ENCODE results near the gene DCAF7.

DCAF7 gene

DNA sequence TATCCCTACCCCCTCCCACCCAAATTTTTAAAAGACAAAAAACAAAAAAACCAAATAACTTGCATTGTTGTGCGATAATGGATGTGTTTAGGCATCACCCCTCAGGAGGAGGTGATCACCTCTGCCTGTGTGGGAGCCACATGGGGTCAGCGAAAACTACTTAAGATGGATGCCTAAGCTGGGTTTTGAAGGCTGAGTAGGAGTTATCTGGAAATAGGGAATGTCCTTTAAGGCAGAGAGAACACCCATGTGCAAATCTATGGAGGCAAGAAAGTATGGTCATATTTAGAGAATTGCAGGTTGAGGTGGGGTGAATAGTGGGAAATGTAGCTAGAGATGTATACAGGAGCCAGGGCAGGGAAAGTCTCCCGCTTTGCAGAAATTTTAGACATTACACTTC, 44.9 kb downstream of the DCAF7 start:
- no peak for DNase-seq

DNA sequence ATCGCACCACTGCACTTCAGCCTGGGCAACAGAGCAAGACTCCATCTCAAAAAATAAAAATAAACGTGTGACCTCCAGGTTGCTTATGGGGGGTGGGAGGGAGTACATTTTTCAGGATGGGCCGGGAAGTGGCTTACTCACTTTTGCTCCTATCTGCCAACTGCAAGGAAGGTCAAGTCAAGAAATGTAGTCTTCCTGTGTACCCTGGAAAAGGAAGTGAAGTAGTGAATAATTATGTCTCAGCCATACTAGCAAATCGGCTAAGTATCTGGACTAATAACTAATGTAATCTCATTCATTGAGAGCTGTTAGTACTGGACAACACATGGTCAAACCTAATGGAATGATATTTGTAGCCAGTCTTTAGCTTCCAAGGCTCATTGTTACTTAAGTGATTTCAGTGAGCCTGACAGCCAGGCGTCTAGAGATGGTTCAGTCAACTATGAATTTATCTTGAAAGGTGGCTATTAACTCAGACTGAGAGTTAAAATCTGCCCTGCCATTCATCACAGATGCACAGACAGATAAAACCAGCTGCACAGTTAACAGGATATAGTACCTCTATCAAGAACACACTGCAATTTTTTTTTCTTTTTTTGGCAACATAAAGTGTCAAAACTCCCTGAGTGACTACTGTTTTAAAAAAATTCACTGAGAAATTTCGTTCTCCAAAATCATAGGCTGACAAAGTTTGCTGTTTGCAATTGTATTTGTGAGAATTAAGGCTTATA, 46.7 kb downstream of the DCAF7 start:
- no peak for DNase-seq

DNA sequence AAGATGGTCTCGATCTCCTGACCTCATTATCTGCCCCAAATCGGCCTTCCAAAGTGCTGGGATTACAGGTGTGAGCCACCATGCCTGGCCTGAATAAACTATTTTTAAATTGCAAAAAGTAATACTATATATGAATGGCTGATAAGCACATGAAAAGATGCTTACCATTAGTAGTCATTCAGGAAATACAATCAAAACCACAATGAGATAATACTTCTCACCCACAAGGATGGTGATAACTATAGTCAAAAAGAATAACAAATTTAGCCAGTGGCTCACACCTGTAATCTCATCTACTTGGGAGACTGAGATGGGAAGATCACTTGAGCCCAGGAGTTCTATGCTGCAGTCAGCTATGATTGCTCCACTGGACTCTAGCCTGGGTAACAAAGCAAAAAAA, 48.0 kb downstream of the DCAF7 start:
- DNase-seq, result no peak

DNA sequence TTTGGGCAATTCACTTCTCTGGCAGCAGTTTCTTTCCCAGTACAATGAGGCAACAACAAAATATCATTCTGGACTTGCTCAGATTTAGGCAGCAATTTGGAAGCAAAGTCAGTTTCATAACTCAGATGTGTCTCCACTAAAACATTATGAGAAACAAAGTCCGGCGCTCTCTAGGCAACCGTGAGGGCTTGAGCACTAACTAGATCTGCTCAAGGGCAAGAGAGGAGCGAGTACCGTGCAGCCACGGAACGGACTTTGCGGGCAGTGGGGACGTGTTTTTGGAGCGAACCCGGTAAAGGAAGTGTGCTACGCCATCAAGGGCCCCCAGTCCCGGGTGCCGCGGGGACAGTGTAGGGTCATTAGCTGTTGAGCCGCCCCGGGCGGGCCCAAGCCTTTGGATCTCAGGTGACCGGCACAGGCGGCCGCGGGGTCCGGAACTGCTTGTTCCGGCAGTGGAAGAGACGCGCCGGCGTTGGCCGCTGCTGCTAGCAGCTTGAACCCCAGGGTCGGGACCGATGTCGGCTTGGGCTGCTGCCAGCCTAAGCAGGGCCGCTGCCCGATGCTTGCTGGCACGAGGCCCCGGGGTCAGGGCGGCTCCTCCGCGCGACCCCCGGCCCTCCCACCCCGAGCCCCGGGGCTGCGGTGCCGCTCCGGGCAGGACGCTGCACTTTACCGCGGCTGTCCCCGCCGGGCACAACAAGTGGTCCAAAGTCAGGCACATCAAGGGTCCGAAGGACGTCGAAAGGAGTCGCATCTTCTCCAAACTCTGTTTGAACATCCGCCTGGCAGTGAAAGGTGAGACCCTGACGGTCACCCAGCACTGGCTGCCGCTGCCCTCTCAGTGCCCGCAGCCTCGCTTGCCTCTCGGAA, 50.5 kb downstream of the DCAF7 start, which contains the start of gene TACO1:
TACO1 (plus strand) TSS at position 327 of the 870 bp plus-strand sequence; CDS start at position 516, 189 bp downstream.
- DNase-seq, result peak; percentile 76 to 84

DNA sequence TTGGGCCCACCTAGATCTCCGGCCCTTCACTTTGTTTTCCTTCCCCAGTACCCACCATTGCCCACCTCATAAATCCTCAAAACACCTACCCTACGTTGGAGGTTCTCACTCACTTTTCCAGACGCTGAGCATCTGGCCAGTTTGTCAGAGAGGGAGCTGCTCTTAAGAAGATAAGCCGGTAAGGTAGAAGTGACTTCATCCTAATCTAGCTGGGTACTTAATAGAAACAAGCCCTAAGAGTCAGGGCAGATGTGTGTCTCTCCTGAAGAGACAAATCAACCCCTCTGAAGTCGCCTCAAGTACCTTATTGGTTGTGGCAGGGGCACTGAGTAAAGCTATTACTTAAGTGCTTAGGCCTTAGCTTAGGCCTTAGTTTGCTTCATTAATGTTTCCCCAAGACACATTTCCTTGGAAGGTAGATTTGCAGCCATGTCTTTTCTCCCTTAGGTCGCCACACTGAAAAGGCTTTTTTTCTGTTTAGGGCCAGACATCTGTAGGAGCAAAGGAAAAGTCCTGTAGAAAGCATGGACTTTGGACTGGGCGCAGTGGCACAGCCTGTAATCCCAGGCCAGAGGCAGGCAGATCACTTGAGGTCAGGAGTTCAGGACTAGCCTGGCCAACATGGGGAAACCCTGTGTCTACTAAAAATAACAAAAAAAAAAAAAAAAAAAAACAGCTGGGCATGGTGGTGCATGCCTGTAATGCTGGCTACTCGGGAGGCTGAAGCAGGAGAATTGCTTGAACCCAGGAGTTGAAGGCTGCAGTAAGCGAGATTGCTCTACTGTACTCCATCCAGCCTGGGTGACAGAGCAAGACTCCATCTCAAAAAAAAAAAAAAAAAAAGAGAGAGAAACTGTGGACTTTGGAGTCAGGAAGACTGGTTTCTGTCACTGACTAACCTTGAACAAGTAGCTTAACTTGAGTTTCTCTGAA, 51.4 kb downstream of the DCAF7 start:
- no peak for DNase-seq

DNA sequence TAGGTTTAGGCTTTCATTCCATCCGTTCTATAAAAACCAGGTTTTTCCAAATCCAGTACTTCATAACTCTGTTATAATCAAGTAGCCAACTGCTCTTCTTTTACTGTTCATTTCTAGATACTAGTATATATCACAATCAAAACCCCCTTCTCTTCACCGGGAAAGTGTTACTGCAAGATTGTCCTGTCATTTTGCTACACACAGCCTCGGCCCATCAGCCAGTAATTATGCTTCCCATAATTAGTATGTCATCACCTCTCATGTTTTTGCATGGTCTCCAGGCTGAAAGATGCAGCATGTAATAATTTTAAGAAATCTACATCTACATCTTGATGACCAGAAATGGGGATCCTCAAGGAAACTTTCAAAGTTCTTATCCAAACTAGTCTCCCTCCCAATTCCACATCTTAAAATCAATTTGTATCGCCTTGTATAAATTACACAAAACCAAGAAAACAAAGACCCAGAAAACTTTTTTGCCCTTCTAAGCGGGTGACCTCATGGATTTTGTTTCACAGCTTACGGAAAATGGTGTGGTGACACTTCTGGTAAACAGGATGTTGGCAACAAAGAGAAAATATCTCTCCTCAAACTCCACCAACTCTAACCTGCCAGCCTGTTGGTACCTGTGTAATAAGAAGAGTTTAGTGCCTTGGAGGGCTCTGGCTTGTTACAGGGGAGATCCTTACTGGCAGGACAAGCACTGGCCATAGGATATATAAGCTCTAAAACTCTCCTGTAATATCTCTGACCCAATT, 59.7 kb downstream of the DCAF7 start:
- no peak for DNase-seq

DNA sequence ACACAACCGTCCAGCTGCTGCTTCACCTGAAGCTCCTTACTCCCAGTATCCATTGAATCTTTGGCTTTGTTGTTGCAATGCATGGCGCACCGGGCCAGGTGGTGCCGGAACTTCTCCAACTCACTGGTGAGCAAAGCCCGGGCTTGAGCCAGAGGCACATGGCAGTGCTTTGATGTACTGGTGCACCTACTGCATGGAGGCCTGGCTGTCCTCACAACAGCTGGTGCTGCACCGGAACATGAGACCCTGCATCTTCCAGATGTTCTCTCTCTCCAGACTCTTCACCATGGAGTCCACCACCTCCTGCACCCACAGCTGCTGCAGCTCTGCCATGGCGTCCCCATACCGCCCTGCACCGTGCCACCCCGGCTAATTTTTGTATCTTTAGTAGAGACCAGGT, 60.6 kb downstream of the DCAF7 start:
- DNase-seq, result no peak

DNA sequence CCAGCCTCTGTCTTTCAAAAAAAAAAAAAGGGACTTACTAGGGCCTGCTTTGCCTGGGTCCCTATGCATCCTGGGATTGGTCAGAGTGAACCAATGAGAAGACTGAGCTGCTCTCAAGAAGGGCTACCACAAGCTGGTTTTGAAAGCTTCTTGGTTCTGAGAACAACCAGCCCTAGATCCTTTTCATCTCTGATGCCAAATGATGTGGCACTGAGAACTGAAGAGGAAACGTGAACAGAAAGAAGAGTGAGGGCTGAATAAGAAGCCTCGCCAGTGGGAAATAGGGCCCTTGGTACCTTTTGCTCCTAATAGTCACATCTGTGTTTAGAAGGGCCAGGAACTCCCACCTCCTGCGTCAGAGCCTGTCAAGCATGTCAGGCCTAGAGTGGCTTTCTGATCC, 61.1 kb downstream of the DCAF7 start:
- DNase-seq, result no peak

DNA sequence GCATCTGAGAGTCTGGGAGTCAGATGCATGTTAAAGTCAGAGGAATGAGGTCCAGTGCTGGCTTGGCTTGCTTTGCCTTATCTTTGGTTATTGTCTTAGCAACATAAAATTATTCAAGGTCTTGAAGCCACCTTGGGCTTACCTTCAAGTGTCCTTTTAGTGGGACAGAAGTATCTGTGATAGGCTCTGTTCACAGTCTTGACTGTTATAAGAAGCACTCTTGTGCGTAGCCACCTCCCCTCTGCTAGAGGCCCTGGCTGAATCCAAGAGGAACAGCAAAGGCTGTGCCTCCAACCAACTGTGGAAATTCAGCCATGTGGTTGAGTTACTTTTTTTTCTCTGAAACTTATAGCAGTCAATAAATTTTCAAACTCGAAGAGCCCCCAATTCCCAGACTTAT, 63.4 kb downstream of the DCAF7 start:
- no peak for DNase-seq

DNA sequence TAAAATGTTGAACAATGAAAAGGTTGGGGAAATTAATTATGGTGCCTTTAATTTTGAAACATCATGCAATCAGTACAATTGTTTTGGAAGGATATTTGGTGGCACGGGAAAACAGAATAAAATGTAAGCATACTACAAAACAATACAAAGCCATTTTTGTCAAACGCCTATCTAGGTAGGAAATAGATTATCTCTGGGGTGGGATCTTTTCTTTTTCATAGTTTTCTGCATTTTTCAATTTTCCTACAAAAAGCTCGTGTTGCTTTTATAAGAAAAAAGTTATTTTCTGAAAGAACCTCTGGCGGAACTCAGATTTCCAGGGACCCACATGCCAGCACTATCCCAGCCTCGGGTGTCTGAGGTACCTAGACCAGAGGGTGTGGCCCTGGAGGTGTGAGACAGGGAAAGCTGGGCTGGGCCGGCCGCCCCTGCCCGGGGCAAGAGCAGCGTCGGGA, 71.0 kb downstream of the DCAF7 start:
- no peak for DNase-seq

DNA sequence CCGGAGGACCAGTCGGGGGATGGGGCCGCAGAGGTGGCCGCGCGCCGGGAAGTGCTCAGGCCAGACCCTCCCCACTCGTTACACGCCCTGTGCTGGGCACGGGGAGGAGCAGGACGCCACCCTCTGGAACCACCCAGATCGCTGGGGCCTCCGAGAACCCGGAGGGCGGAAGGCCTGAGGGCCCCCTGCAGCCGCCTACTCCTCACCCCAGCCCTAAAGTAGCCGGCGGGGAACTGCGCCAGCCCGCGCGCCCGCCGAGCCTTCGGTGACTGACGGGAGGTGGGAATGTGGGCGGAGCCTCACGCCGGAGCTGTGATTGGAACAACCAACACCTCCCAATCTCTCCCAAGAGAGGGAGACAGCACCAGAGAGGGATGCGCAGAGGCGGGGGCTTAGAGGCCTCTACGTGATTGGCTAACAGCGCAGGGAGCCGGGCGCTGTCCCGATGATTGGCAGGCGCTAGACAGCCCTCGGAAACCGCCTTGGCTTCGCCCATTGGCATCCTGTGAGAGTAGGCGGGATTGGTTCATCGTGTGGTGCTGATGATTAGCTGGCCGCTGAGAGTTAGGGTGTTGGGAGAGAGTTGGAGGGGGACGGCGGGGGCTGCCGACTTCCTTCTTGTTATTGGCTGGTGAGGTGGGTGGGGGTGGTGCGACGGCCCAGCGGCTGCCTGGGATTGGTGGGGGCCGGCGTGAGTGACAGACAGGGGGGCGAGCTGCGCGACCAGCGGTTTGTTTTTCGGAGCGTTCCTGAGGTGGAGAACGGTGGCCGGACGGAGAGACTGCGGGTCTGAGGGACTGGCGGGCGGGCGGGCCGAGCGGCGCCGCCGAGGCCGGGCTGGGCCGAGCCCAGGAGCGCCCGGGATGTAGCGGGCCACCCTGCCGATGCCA, 71.7 kb downstream of the DCAF7 start, which contains the start of gene MAP3K3:
MAP3K3 (plus strand) TSS at position 734 of the 890 bp plus-strand sequence. CDS start 343 bp downstream, outside the sequence.
- peak; percentile 100 for DNase-seq

DNA sequence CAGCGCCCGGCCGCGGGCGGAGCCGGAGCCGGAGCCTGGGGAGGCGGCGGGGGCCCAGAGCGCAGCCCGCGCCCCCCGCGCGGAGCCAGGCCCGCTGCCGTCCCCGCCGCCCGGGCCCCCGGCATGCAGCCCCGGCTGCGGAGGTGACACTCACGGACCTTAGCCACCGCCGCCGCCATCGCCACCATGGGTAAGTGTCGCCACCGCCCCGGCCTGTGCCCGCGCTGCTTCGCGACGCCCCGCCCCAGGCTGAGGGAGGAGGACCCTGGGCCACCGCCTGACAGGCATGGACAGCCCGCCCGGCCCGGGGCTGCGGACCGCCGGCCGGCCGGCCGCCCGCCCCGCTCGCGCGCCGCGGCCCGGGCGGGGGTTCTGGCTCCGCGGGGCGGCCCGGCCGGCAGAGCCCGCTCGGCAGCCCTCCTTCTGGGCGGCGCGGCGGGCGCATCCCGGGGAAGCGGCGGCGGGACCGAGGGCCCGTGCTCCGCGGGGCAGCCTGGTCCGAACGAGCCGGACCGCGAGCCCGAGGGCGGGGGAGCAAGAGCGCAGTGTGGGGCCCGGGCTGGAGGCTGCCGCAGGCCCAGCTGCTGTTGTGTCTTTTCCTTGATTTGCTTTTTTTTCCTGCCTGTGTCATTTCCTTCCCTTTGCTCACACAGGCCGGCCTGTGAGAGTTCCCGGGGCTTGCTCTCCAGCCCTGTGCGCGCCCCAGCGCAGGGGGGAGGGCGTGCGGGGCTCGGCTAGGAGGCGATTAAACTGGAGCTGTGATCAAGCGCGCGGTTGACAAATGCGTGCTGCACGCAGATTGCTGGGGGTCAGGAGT, 72.5 kb downstream of the DCAF7 start:
- peak; percentile 38 to 53 for DNase-seq

DNA sequence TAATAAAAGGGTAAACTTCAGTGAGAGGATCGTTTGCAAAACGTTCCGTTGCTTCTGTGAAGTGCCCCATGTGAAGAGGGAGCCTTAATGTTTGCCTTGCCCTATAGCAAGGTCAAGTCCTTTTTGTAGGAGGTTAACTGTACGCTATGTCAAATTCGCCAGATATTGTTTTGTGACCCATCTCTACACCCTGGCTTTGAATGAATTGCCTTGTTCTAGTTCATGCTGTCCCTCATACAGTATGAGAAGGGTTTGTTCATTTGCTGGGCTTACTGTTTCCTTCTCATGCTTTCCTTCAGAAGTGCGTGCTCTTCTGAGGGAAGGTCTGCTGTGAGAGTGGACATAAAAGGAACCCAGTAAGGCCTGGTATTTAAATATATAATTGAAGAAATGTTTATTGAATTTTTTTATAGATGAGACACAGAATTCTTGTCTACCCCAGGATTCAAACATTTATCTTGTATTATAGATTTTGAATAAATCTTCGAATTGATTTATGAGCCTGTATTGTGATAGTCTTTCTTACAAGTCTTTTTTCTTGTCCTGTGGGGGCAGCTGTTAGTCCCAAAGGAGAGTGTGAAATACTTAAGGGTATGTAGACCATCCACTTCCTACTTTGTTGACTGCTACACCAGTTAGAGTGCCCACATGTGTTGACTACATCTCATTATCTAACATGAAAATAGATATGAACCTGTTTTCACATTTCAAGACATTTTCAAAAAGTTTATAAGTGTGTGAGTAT, 73.7 kb downstream of the DCAF7 start:
- DNase-seq, result peak in 1 of 2 experiments; percentile 19

DNA sequence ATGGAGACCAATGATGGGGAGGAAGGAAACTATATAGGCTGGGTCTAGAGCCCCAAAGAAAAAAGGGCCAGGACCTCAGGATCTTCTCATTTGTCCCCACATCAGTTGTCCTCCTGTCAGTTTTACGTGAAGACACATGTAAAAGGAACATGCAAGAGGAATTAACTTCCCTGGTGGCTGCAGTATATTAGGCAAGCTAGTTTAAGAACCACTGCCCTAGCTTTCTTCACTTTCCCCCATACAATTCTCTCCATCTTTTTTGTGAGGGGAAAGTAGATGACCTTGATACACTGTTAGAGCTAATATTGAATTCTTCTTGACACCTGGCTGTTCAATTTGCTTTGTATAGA, 74.2 kb downstream of the DCAF7 start:
- DNase-seq, result peak; percentile 45 to 47

DNA sequence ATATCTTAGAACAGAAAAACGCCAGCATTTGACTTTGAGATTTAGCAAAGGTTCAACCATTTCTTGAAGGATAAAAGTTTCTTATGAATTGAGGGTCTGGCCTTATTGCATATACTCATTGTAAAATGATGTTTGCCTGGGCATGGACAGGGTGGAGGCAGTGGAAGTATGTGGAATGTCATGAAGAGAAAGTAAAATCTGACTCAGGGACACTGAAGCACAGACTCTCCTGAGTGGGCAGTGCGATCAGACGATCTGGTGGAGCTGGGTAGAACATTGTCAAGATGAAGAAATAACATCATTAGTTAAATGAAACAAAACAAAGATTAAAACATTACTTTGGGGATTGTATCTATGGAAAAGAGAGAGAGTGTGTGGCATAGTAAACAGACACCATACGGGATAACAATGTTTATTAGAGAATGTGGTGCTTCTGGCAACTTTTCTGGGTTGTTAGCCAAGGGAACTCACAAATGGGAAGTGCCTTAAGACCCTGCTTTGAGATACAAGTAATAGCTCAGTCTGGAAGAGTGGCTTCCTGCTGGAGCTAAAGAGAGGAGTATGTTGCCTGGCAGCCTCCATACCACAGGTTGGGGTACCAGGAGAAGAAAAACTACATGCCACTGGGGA, 76.4 kb downstream of the DCAF7 start:
- DNase-seq, result peak in 1 of 2 experiments; percentile 18

DNA sequence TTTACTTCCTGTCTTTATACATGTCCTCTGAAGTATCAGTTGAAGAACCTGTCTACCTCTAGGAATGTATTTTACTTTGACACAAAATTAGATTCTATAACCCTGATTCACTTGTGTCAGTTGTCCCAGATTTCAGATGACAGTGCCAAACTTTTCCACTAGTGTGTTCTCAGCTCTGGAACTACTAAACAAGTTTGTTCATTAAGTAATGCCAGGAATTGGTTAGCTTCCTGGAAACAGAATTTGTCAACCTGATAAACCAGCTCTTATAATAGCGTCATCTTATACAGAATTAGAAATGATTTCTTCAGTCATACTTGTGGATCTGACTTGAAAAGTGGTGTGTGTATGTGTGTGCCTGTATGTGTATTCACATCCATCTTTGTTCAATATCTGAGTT, 79.3 kb downstream of the DCAF7 start:
- no peak for DNase-seq

DNA sequence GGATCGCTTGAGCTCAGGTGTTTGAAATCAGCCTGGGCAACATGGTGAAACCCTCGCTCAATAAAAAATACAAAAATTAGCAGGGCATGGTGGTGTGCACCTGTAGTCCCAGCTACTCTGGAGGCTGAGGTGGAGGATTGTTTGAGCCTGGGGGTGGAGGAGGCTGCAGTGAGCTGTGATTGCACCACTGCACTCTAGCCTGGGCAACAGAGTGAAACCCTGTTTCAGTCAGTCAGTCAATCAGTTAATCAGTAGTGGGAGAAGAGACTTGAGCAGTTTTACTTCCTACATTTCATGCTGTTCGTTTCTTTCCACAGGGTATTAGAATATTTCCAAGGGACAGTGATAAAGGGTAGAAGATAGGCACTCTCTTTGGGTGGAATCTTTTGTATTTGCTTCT, 80.8 kb downstream of the DCAF7 start:
- DNase-seq, result no peak

DNA sequence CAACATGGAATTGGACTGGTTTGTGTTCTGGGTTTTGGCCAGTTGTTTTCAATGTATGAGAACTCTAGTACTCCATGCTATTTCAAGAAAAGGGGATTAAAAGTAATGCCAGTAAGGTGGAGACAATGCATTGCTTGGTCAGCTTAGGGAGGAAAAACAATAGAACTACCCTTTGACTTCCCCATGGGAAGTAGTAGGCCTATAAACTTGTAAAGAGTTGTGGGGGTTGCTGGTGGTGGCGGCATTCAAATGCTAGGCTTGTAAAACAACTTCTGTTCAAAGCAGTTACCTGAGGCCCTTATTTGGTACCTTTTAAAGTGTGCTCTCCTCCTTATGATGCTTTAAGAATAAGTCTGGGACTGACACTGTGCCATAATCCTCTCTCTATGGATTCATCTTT, 81.3 kb downstream of the DCAF7 start:
- no peak for DNase-seq

DNA sequence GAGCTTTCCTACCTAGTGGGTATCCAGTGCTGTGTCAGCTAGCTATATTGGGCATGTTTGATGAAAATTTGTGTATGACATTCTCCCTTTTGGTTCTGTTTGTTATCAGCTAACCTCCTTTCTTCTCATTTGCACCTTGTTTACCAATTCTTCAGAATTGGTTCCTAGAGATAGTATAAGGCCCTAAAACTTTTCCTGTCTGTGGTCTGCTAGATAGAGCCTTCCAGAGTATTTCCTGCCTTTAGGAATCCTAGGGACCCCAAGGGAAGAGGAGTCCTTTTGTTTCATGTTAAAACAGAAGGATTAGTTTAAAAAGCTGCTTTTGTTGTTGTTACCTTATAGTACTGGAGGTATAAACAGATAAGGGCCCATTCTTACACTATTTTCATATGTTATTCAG, 83.5 kb downstream of the DCAF7 start:
- DNase-seq, result no peak

Data from AML-193 (cell line).